Mucosa of stomach (tissue), 1 donor: ENCODE measurements around the gene AMPD3.

Source experiments
- H3K27me3 ChIP-seq: one replicate; pipeline ENCODE4 v1.7.0; 2013; ENCODE audit warnings: mild to moderate bottlenecking, low read length; ENCODE audit not compliant: control insufficient read depth, insufficient read depth
- H3K36me3 ChIP-seq: one replicate; pipeline ENCODE4 v1.7.0; 2013; ENCODE audit warnings: low read length; ENCODE audit not compliant: control insufficient read depth, insufficient read depth
- H3K4me1 ChIP-seq: one replicate; pipeline ENCODE4 v1.7.0; 2013; ENCODE audit warnings: mild to moderate bottlenecking, low read length; ENCODE audit not compliant: control insufficient read depth, insufficient read depth
- H3K4me3 ChIP-seq: one replicate; pipeline ENCODE4 v1.7.0; 2013; ENCODE audit warnings: low read length
- H3K9ac ChIP-seq: one replicate; pipeline ENCODE4 v1.7.0; 2013; ENCODE audit warnings: mild to moderate bottlenecking, low read length, moderate library complexity
- H3K9me3 ChIP-seq: one replicate; pipeline ENCODE4 v1.7.0; 2013; ENCODE audit warnings: mild to moderate bottlenecking, low read length, moderate library complexity; ENCODE audit not compliant: control insufficient read depth
- donor health status: Pancreatic carcinoma.

AMPD3 gene

DNA sequence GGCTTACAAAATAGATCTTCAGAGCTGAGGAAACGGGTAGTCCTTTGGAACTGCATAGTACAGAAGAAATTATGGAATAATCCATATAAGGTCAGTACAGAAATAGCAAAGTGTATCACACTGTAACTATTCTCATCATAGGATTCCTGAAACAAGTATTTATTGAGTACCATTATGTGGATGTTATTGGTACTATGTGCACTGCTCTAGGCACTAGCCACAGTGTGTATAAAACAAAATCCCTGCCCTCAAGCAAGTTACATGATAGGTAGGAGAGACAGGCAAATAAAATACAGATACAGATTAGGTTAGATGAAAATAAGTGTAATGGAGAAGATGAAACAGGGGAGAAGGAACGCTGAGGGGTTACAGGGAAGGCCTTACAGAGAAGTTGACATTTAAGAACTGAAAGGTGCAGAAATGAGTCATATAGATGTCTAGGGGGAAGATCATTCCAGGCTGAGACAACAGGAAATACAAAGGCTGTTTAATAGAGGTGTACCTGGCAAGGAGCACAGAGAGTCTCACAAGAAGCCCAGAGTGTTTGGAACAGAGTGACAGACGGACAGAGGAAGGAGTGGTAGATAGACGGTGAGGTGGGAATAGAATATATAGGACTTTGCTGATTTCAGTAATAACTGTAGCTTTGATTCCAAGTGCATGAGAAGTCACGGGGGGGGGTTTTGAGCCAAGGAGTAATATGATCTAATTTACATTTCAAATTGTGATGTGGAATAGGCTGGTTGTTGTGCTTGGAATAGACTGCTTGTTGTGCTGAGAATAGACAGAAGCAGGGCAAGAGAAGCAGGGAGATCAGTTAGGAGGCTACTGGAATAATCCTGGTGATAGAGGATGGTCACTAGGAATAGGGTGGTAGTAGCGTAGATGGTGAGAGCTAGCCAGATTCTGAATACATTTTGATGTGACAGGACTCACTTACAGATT is 72.2 kb downstream of the AMPD3 start:
- H3K9ac ChIP-seq = no peak overlapping the region
- no peak overlapping the region for H3K4me3 ChIP-seq
- no peaks in the 10 kb centered on the region for H3K9me3 ChIP-seq
- peaks cover 24% of the 10 kb centered on the region for H3K4me1 ChIP-seq
- no peaks in the 10 kb centered on the region for H3K27me3 ChIP-seq
- no peaks in the 10 kb centered on the region for H3K36me3 ChIP-seq

DNA sequence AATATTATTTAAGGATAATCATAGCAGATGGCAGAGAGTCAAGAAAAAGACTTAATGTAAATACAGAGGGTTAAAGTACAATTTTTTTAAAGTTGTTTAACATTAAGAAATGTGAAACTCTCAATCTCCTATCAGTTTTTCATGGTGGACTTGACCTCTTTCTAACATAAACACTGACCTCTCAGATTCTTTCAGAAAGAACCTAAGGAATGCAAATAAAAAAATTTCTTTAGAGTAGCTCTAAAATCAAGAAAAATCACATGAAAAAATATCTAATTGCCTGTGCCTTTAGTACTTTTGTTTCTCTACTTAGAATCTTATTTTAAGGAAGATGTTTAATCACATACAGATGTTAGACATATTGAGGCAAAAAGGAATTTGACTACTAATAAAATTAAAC is 73.1 kb downstream of the AMPD3 start:
- Histone ChIP-seq H3K9me3 (no peaks in the 10 kb centered on the region), H3K4me1 (peaks cover 20% of the 10 kb centered on the region), H3K4me3 (no peak overlapping the region), H3K36me3 (no peaks in the 10 kb centered on the region), H3K27me3 (no peaks in the 10 kb centered on the region), H3K9ac (no peak overlapping the region)

DNA sequence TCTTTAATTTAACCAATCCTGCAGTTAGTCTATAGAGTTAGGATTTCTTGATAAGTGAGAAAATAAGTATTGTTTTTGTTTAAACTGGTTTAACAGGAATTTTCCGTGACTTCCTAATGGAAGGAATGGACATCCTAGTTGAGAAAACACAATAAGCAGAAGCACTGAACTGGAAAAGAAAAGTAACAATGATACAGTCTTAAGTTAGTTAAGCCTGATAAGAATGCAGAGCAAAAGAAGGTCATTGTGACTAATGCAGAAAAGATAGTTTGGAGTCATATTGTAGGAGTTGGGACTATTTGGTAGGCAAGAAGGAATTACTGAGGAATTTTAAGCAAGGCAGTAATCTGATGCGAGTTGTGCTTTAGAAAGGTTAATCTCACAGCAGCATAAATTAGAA is 74.2 kb downstream of the AMPD3 start:
- no peaks in the 10 kb centered on the region for H3K36me3 ChIP-seq
- no peaks in the 10 kb centered on the region for H3K9me3 ChIP-seq
- no peaks in the 10 kb centered on the region for H3K27me3 ChIP-seq
- H3K4me1 ChIP-seq = peaks cover 17% of the 10 kb centered on the region
- no peak overlapping the region for H3K4me3 ChIP-seq
- no peak overlapping the region for H3K9ac ChIP-seq

DNA sequence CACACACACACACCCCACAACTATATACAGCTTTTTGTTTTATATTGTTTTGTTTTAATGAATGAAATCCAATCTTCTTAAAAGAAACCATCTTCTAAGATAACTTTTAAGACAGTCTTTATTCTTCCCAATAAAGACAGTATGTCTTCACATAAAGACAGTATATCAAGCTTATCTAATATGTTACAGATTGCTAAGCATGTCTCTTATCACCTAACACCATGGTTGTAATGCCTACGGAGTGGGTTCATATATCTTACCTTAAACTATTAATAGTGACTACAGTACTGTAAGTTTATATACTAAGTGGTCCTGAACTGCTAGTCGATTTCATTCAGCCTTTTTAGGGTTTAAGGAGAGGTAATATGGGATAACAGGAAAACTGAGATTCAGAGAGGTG is 77.5 kb downstream of the AMPD3 start:
- Histone ChIP-seq H3K36me3 (no peaks in the 10 kb centered on the region), H3K27me3 (no peaks in the 10 kb centered on the region), H3K9ac (no peak overlapping the region), H3K4me1 (peaks cover 13% of the 10 kb centered on the region), H3K4me3 (no peak overlapping the region), H3K9me3 (no peaks in the 10 kb centered on the region)

DNA sequence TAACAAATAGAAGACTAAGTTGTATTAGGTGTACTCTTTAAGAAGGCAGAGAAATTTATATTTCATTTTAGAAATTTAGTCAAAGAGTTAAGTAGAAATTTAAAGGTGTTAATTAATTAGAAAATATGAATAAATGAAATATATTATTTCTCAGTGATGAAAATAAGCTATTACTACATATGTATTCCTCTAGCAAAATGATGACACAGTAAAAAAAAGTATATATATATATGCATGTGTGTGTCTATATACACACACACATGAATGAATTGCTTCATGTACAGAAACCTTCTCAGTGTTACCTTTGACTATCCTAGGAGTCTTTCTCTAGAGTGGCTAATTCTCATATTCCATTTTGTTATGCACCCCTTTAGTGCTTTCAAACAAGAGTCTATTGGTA is 78.3 kb downstream of the AMPD3 start:
- no peaks in the 10 kb centered on the region for H3K27me3 ChIP-seq
- H3K9ac ChIP-seq = no peak overlapping the region
- no peaks in the 10 kb centered on the region for H3K36me3 ChIP-seq
- no peaks in the 10 kb centered on the region for H3K9me3 ChIP-seq
- peaks cover 11% of the 10 kb centered on the region for H3K4me1 ChIP-seq
- no peak overlapping the region for H3K4me3 ChIP-seq

DNA sequence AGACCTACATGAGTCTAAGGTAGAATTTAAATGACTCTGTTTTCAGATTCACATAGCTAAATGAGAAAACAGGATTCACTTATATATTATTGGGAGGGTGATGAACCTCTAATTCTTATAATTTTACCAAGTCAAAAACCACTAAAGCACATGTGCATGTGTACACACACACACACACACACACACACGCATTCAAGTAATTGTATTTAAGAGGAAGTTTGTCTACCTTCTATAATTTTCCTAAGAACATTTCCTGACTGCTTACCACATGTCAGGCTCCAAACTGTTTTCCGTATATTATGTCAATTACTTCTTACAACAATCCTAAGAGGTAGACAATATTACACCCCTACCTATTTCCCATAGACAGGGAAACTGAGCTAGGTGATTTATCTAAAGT is 79.3 kb downstream of the AMPD3 start:
- no peaks in the 10 kb centered on the region for H3K36me3 ChIP-seq
- H3K9me3 ChIP-seq = no peaks in the 10 kb centered on the region
- H3K4me1 ChIP-seq = peaks cover 3% of the 10 kb centered on the region
- H3K4me3 ChIP-seq = no peak overlapping the region
- no peaks in the 10 kb centered on the region for H3K27me3 ChIP-seq
- H3K9ac ChIP-seq = no peak overlapping the region

DNA sequence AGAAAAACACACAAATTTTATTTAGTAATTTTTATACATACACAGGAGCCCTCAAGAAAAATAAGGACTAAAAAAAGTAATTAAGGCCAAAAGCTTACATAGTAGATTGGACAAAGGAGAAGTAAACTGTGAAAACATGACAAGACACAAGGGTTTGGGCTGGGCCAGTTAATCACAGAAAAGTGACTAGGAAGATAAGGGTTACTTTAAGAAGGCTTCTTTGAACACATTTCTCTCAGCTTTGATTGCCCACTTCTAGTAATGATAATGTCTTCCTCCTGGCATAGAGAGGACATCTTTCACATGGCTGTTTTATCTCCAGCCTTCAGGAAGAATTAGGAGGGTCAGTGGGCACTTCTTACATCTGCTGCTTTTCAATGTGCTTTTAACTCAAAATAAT is 82.5 kb downstream of the AMPD3 start:
- Histone ChIP-seq H3K4me3 (no peak overlapping the region), H3K4me1 (peaks cover 7% of the 10 kb centered on the region), H3K9me3 (no peaks in the 10 kb centered on the region), H3K9ac (no peak overlapping the region), H3K27me3 (no peaks in the 10 kb centered on the region), H3K36me3 (no peaks in the 10 kb centered on the region)

DNA sequence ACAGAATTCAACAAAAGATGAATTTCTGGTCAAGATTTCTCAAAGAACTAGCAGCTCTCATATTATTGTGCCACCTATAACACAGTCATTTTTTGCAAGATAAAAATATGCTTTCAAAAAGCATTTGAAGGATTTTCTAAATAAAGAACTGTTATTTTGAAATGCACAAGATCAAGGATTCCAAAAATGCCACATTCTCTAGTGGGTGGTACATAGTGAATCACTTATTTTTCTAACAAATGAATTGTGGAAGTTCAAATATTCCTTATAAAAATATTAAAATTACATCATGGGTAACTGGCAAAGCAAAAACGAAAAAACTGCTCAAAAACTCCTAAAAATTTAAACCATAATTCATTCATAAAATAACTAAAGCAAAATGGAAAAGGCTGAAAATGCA is 83.9 kb downstream of the AMPD3 start:
- H3K27me3 ChIP-seq = no peaks in the 10 kb centered on the region
- no peaks in the 10 kb centered on the region for H3K9me3 ChIP-seq
- no peak overlapping the region for H3K4me3 ChIP-seq
- H3K36me3 ChIP-seq = no peaks in the 10 kb centered on the region
- peaks cover 7% of the 10 kb centered on the region for H3K4me1 ChIP-seq
- H3K9ac ChIP-seq = no peak overlapping the region

DNA sequence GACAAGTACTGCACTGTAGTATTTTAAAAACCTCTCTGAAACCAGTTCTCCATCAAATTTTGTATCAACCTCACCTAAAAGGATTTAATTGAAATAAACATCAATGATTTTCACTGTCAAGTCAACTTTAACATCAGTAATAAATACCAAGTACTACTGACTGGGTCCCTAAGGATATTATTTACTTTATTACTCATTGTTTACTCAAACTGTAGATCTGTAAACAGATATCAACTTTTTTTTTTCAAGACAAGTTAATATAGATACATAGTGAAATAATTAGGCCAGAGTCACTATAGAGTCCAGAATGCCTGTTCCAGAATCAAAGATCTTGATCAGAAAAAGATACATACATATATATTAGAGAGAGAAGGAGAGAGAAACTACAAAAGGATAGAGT is 84.3 kb downstream of the AMPD3 start:
- no peak overlapping the region for H3K4me3 ChIP-seq
- H3K9me3 ChIP-seq = no peaks in the 10 kb centered on the region
- H3K4me1 ChIP-seq = peaks cover 7% of the 10 kb centered on the region
- H3K9ac ChIP-seq = no peak overlapping the region
- no peaks in the 10 kb centered on the region for H3K27me3 ChIP-seq
- H3K36me3 ChIP-seq = no peaks in the 10 kb centered on the region

DNA sequence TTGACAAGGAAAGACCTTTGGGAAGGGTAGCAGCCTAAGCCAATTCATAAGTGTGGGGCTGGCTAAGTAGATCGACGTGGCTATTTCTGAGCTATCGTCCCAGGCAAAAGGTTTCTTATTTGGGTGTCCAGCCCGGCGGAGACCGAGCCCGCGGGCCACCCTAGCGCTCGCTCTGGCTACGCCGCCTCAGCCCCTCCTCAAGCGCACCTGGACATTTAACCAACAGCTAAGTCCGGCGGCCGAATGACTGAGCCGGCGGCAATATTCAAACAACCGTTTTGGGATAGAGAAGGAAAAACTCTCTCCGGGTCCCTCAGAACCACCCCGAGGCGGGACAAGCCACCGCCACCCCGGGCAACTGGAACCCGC is 85.5 kb downstream of the AMPD3 start:
- Histone ChIP-seq H3K9me3 (no peaks in the 10 kb centered on the region), H3K4me1 (peaks cover 7% of the 10 kb centered on the region), H3K27me3 (no peaks in the 10 kb centered on the region), H3K9ac (peak overlapping the region; percentile 79), H3K36me3 (no peaks in the 10 kb centered on the region), H3K4me3 (peak overlapping the region; percentile 64)

DNA sequence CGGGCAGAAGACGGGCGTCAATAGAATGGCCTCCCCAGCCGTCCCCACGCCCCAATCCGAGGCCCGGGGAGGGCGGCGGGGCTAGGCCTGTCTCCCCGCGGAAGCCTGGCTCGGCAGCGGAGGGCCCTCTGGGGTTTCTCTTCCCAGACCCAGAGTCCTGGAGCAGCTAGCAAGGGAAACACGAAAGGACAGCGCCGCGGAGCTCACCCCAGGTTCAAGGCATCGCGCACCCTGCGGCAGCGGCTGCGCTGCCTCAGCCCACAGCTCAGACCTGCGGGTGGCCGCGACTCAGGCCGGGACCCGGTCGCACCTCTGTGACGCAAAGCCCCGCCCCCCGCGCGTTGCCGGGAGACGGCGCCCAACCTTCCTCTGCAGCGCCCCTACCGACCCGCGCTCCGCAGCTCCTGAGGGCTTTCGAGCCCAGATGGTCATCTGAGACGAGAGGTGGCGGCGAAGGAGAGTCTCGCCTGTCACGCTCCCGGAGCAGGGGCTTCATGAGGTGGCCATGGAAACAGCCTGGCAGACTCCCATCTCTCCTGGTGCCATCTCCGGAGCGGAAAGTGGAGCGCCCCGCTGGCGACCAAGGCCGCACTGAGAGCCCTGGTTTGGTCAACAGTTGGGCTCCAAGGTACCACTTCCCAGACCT is 86.0 kb downstream of the AMPD3 start, which contains the start of gene RNF141:
TSS of gene RNF141 (minus strand) at position 273 of the 646 bp plus-strand sequence. CDS start 7,029 bp downstream, outside the sequence.
- Histone ChIP-seq H3K9ac (peak within 1 kb of the TSS; percentile 79), H3K9me3 (no peaks in the 10 kb centered on the region), H3K4me3 (peak within 1 kb of the TSS; percentile 64), H3K27me3 (no peaks in the 10 kb centered on the region), H3K4me1 (peaks cover 7% of the 10 kb centered on the region), H3K36me3 (no peaks in the 10 kb centered on the region)

DNA sequence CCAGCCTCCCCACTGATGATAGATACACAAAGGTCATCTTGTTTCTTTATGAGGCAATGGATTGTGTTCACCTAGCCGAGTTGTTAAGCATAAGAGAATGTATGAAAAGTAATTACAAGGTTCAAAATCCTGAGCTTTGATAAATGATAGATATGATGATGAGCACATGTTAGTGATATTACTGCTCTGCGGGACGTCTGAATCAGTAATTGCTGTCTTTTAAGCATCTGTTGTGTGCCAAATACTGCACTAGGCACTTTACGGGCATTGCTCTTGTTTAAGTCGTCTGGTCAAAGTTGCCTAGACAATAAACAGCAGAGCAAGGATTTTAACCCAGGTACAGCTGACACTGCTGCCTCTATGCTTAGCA is 86.5 kb downstream of the AMPD3 start:
- Histone ChIP-seq H3K27me3 (no peaks in the 10 kb centered on the region), H3K9ac (peak overlapping the region; percentile 79), H3K36me3 (no peaks in the 10 kb centered on the region), H3K4me3 (peak overlapping the region; percentile 64), H3K4me1 (peaks cover 7% of the 10 kb centered on the region), H3K9me3 (no peaks in the 10 kb centered on the region)
